GM18505 (cell line): ENCODE results near the gene YPEL5.
A peak's percentile ranks its signal among the peaks of the same experiment; 100 is the strongest.
"Not testable (repeated sequence)": the region's sequence is repeated elsewhere in the genome, so short reads cannot be mapped to it uniquely, and the experiment has no call there.

Experiments
- ATAC-seq: cut with Tn5 transposase; IDR thresholded peaks from one replicate; pipeline ENCODE4 v1.9.1; 2021; ENCODE audit not compliant: unreplicated experiment
- POLR2A ChIP-seq: IDR thresholded peaks from 4 replicates; pipeline ENCODE4 v1.6.1; 2011; ENCODE audit warnings: borderline replicate concordance; ENCODE audit not compliant: insufficient read depth, insufficient read length; ENCODE audit errors: extremely low read depth

Gene YPEL5

DNA sequence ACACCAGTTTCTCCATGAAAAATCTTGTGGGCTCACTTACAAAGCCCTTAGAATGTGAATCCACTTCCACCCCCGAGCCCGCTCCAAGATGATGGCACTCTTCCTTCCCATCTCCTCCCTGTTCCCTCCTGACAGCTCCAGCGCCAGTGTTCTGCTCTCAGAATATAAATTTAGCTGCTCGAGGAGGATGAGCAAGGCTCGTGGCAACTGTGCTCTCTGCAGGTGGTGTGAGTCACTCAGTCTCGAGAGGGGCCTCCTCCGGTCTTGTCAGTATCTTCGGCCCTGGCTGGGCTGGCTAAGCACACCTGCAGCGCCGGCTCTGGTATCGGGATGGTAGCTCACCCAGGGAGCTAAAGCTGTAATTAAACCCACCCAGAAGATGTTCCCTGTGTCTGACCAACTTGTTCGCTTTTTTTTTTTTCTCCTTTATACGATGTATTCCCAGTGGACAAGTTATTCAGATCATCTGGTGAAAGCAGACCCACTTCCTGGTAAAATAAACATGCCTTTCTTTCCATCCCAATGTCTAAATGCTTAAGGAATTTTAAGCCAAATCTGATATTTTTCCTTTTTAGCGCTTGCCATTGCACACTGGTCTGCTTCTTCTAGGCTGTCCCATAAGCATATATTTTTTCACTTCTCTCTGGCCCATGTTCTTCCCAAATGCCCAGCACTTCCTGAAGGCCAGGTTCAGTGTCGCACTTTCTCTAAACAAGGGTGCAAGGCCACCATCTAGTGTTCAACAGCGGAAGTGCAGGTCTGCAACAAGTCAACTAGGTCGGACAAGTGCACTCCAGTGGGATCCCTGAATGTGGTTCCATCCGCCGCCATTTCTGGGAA is 31.4 kb upstream of the YPEL5 start:
- TF ChIP-seq POLR2A: no peak
- no peak for ATAC-seq

- no peak for ATAC-seq
- no peak for TF ChIP-seq POLR2A
Observed at GRCh38 chr2:30115981-30116285, 30.9 kb upstream of the YPEL5 start.

DNA sequence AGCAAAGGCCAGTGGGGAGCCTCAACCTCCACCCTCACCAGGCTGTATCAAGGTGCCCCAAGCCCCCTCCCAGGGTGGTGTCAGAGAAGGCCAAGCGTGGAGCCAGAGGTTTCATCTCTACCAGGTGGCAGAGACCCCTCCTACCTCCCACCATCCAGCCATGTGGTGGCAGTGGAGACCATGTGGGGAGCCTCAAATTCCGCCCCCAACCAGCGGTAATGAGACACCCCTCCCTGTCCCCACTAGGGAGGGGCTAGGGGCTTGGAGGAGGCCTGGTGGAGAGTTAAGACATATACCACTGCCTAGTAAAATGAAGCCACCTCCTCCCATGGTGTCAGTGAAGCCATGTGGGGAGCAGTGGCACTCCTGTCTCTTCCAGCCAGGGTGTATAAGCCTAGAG is 24.4 kb upstream of the YPEL5 start:
- no peak for ATAC-seq
- no peak for TF ChIP-seq POLR2A

DNA sequence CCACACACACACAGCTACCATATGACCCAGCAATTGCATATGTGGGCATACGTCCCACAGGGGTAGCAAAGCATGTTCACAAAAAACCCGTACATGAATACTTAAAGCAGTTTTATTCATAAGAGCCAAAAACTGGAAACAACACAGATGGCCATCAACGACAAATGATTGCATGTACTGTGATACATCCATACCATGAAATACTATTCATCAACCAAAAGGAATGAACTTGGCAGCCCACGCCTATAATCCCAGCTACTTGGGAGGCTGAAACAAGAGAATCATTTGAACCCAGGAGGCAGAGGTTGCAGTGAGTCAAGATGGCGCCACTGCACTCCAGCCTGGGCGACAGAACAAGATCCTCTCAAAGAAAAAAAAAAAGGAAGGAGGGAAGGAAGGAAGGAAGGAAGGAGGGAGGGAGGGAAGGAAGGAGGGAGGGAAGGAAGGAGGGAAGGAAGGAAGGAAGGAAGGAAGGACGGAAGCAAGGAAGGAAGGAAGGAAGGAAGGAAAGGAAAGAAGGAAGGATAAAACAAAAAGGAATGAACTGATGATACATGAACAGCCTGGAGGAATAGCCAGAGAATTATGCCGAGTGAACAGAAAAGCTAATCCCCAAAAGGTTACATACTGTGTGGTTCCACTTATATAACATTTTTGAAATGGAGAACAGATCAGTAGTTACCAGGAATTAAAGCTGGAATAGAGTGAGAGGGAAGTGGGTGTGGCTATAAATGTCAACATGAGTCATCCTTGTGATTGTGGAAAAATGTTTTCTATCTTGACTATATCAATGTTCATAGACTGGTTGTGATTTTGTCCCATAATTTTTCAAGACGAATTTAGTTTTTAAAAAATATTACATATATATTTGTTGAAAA is 19.6 kb upstream of the YPEL5 start:
- no peak for TF ChIP-seq POLR2A
- ATAC-seq: no peak

GRCh38 chr2:30134582-30134981 is 12.2 kb upstream of the YPEL5 start:
- no peak for ATAC-seq
- no peak for TF ChIP-seq POLR2A

DNA sequence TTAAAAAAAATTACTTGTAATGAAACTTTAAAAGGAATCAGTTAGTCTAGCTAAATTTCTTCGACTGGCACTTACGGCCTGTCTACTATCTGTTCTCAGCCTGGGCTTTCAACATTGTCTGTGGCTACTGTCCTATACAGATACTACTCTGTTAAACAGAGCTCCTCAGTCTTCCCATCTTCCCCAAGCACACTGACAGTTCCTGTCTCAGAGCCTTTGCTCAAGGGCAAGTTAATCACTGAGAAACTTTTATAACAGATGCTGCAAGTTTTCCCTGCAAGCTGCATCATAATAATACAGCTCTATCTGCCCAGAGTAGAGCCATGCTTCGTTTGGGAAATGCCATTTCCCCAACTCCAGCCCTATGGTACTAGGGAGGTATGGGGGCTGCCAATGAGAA is 11.3 kb upstream of the YPEL5 start:
- TF ChIP-seq POLR2A: no peak
- ATAC-seq: no peak

DNA sequence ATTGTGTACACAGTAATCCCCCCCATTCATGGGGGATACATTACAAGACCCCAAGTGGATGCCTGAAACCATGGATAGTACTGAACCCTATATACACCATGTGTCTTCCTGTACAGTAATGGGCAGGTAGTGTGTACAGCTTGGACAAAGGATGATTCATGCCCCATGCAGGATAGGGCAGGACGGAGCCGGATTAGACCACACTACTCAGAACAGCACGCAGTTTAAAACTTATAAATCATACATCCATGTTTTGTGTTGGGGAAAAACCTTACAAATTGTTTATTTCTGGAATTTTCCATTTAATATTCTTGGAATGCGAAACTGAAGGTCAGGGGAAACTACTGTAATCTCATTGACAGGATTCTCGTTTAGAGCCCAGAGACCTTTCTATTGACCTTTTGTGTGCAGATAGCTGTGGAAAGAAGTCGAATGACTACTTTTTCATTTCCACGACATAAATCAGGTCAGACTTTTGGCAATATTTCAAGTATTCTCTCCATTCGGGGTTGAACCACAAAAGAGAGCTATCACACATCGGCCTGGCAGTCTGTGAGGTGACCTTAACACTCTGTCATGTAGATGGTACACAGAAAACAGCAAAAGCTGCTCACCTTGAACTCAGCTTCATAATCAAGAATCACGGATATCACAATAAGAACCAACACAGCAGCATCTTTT is 9.9 kb upstream of the YPEL5 start:
- no peak for TF ChIP-seq POLR2A
- no peak for ATAC-seq

DNA sequence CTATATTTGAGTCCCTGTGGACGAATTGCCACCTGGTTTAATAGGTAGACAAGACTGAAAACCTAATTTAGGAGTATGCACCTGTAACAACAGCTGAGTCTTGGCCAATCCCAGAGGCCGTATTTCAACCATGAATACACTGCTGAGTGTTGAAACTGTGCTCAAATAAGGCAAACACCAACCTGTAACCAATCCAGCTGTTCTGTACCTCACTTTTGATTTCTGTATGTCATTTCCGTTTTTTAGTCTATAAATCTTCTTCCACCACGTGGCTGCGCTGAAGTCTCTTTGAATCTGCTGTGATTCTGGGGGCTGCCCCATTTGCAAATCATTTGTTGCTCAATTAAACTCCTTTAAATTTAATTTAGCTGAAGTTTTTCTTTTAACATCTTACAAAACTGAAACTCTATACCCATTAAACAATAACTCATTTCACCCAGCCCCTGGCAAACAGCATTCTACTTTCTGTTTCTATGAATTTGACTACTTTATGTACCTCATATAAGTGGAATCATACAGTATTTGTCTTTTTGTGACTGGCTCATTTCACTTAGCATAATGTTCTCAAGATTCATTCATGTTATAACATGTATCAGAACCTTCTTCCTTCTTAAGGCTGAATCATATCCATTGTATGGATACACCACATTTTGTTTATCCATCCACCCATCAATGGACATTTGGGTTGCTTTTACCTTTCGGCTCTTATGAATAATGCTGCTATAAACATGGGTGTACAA is 7.5 kb upstream of the YPEL5 start:
- no peak for TF ChIP-seq POLR2A
- peak; percentile 56 for ATAC-seq

DNA sequence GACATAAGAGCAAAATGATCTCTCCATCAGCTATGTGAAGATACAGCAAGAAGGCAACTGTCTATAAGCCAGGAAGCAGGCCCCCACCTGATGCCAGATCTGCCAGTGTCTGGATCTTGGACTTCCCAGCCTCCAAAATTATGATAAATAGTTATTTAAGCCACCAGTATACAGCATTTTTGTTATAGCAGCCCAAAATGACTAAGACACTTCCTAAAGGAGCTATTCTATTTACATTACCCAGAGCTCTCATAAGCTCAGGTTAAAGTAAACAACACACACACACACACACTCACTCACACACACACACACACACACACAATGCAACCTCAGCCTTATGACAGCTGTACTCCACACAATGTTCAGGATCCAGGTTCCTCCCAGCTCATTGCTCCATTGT is 5.7 kb upstream of the YPEL5 start:
- no peak for TF ChIP-seq POLR2A
- no peak for ATAC-seq

DNA sequence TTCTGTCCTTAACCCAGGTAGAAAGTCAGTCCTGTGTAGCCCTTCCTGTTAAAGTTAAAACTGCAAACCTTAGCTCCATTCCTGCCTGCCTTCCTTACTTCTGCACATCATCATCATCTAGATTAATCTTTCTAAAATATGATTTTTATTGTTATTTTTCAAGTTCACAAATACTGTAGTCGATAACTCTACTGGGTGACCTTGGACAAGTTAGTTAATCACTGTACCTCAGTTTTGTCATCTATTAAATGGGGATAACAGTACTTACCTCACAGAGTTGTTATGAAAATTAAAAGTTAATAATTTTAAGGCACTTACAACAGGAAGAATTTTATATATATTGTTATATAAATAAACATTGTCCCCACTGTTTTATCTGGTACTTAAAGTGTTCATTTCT is 2.5 kb upstream of the YPEL5 start:
- no peak for TF ChIP-seq POLR2A
- no peak for ATAC-seq

DNA sequence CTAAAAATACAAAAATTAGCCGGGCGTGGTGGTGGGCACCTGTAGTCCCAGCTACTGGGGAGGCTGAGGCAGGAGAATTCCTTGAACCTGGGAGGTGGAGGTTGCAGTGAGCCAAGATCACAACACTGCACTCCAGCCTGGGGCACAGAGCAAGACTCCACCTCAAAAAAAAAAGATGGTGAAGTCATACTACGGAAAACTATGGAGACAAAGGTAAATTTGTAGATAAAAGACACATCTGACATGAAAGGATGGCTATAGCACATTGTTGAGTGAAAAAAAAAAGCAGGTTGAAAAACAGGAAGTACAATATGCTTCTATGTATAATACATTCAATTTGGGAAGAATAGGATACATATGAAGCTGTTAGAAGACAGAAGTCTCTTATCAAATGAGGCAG is 1.9 kb upstream of the YPEL5 start:
- not testable (repeated sequence) for ATAC-seq

DNA sequence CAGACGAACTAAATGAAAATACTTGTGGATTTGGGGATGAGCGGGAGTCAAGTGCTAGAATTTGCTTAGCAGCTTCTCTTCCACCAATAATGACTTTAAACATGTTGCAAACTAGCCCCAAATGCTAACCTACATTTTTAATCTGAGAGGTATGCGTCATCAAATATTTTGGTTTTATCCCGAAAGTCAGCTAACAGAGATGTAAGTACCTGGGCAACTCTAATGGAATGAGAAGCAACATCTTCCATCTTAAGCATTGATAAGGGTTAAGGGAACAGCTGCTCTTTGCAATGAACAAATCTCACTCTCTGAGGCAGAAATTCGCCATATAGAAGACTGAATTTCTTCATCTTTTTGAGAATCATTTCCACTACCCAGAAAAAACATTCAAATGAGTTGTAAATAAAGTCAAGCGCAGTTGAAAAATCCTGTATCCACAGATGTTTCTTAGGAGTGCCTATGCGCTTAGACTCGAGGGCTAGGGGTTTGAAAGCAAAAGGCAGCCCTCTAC is 926 bp upstream of the YPEL5 start:
- no peak for ATAC-seq
- no peak for TF ChIP-seq POLR2A

DNA sequence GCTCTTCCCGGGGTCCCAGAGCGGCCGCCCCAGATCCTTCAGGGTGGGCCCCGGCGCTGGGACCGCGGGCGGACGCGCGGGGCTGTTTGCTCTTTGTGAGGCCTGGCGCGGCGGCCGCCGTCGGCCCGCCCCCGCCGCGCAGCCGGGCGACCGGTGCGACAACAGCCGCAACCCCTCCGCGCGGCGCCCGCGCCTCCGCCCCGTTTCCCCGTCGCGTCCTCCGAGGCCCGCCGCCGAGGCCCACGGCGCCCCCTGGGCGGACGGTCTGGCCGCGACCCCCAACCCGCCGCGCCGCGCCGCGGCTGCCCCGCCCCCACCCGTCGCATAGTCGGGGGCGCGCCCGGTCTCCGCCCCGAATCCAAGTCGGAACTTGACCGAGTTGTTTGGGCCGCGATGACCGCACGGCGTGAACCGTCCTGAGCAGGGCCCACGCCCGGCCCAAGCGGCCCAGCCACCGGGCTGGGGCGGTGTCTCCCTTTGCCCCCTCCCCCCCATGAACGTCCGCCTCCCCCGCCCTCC is 448 bp downstream of the YPEL5 start:
- TF ChIP-seq POLR2A: peak; percentile 10
- peak; percentile 8 for ATAC-seq
